ENCODE results near the gene ARHGEF6.

Gene ARHGEF6

GRCh38 chrX:136643243-136643642, 137.5 kb downstream of the ARHGEF6 start:
- DNase-seq, result no peak

DNA sequence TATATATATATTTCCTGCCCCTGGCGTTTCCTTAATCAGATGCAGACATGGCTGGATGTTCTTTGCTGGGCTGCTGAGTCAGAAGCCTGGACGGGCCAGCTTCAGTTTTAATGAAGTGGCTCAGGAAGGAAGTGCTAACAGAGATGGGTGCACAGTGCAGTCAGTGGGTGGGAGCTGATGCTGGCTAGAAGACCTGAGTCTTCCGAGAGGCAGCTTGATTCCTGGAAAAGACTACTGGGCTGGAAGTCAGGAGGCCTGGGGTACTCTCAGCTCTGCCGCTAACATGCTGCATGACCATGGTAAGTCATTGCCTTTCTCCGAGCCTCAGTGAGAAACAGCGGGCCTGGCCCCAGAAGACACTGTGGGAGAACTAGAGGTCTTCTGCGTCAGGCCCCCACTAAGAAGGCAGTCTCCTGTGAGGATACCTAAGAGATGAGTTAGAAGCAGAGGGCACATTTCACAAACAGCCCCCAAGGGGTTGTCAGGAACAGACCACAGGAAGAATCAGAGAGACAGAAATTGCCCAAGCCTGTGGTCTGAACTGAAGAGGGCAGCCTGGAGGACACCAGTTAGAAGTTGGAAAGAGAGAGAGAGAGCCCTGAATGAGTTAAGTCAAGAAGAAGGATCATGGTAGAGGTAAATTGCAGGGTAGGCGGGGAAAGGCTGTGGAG, 141.1 kb downstream of the ARHGEF6 start:
- DNase-seq, result no peak

DNA sequence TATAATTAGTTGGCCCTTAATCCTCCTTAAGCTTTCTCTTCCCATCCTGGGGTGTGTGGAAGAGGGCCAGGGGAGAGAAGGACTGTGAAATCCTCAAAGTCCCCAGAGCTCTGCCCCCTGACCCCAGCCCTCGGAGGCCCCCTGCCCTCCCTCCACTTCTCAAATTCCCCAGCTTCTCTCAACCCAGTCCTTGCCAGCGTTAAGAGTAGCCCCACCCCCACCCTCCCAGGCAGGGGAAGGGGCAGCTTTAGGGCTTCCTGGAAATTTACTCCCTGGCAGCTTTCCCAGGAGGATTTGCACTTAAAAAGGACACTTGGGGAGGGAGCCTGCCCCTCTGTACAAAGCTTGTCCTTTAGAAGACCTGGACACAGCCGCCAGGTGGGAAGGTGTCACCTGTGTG, 144.6 kb downstream of the ARHGEF6 start:
- no peak for DNase-seq

DNA sequence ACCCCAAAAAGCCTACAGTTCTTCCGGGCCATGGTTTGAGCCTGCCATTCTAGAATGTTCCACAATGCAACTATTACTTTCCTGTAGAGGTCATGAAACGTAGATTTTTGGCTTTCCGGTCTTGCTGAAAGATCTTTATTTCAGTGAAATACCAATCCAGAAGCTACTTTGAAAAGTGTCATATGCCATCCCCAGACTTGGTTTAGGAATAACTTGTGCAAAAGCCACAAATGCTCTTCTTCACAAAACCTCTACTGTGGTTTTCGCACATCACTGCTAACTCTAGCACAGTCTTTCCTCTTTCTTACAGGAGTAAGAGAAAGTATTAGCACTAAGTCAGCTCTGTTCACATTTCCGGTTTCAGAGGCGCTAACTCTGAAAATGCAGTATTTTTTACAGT, 145.5 kb downstream of the ARHGEF6 start:
- no peak for DNase-seq

DNA sequence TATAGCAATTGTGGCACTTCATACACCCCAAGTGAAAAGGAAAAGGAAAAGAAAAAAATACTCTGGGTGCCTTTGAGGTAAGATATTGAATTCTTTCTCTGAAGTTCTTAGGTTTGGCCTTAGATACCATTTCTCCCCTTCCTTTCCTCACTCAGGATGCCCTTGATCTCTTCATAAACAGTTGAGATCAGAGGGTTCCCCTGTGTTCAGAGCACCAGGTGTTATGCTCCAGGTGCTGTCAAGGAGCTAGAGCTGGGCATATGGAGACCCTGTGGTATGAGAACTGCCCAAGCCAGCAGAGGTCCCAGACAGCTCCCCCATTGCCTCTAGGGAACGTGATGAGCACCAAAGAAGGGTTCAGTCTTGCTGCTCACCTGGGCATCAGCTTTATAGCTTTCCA, 149.9 kb downstream of the ARHGEF6 start:
- DNase-seq, result no peak

- DNase-seq, result no peak
Observed at GRCh38 chrX:136629084-136629750, 151.5 kb downstream of the ARHGEF6 start.

DNA sequence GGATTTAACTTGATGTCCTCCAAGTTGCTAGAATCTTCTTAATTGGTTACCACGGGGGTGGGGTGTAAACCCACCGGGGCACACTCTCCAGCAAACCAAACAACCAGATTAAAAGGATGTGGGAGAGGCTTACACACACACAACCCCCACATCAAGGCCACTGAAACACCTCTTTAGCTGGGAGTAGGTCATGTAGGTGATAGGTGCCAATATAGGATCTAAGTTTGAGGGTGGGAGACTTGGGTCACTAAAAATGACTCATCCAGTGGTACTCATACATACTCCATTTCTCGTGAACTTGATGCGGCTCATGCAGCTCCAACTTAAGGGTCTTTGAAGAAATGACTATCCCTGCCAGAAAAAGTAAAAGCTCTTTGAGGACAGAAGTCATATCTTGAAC, 153.3 kb downstream of the ARHGEF6 start:
- no peak for DNase-seq

- DNase-seq, result no peak
Observed at GRCh38 chrX:136626891-136627290, 153.8 kb downstream of the ARHGEF6 start.

GRCh38 chrX:136626237-136626636, 154.5 kb downstream of the ARHGEF6 start:
- no peak for DNase-seq

- no peak for DNase-seq
Observed at GRCh38 chrX:136625246-136625645, 155.5 kb downstream of the ARHGEF6 start.

- no peak for DNase-seq
Observed at GRCh38 chrX:136623396-136623795, 157.3 kb downstream of the ARHGEF6 start.

DNA sequence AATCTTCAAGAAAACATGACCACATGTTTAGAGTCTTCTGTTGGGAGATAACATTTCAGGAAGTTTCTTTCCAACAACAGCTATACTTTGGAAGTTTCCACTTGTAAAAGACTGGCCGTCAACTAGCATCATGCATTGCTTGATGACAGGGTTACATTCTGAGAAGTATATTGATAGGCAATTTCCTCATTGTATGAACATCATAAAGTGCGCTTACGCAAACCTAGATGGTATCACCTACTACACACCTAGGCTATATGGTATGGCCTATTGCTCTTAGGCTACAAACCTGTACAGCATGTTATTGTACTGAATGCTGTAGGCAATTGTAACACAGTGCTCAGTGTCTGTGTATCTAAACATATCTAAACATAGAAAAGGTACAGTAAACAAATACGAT, 158.2 kb downstream of the ARHGEF6 start:
- DNase-seq, result no peak

- no peak for DNase-seq
Observed at GRCh38 chrX:136620780-136621179, 160.0 kb downstream of the ARHGEF6 start.

DNA sequence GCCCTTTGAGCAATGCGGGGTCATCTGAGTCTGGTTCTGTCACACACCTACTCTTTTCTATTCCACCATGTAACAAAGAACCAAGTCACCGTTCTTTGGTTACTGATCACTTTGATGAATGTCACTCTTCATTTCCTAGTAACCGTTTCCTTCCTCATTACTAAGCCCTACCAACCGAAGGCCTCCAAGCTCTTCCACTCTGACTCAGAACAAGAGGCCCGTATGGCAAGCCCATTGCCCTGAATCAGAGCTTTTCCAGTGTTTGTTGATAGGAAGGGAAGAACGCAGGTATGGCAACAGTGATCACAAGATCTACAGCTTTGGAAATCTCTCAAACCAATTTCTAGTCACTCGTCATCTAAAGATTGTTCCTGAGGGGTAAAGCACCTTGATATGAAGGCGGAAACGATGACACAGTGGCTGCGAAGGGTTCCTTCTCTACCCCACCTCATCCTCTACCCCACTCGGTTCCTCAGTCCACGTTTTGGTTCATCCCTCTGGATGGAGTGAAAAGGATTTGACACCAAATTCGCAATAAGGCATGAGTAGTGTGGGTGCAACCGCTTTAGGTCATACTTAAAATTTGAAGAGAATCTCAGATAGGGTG, 160.7 kb downstream of the ARHGEF6 start:
- peak; percentile 15 for DNase-seq

- DNase-seq, result no peak
Observed at GRCh38 chrX:136616987-136617685, 163.6 kb downstream of the ARHGEF6 start.
